ENCODE data around the gene HELT.

Gene HELT

GRCh38 chr4:185004562-185005218 lies 13.6 kb upstream of the HELT start:
- no peak for DNase-seq

GRCh38 chr4:185005219-185005819 lies 13.0 kb upstream of the HELT start:
- peak; percentile 19 for DNase-seq

- no peak for DNase-seq
Observed at GRCh38 chr4:185011408-185011807, 6.9 kb upstream of the HELT start.

- no peak for DNase-seq
Observed at GRCh38 chr4:185013417-185014125, 4.7 kb upstream of the HELT start.

GRCh38 chr4:185015108-185015507 lies 3.2 kb upstream of the HELT start:
- DNase-seq = no peak

GRCh38 chr4:185016101-185016940 lies 2.0 kb upstream of the HELT start:
- no peak for DNase-seq

GRCh38 chr4:185016946-185017758 lies 1.1 kb upstream of the HELT start:
- DNase-seq = no peak

- no peak for DNase-seq
Observed at GRCh38 chr4:185018834-185019455, 655 bp downstream of the HELT start.

- DNase-seq = no peak
Observed at GRCh38 chr4:185019456-185020292, 1.4 kb downstream of the HELT start.

GRCh38 chr4:185020293-185020808 lies 2.1 kb downstream of the HELT start:
- DNase-seq = no peak

- no peak for DNase-seq
Observed at GRCh38 chr4:185020863-185021761, 2.8 kb downstream of the HELT start.

- DNase-seq = no peak
Observed at GRCh38 chr4:185023471-185023870, 5.2 kb downstream of the HELT start.

GRCh38 chr4:185028625-185029024 lies 10.3 kb downstream of the HELT start:
- DNase-seq = no peak

GRCh38 chr4:185031611-185032010 lies 13.3 kb downstream of the HELT start:
- DNase-seq = no peak

GRCh38 chr4:185033072-185033471 lies 14.8 kb downstream of the HELT start:
- DNase-seq = no peak

GRCh38 chr4:185033950-185034349 lies 15.7 kb downstream of the HELT start:
- DNase-seq = no peak

- no peak for DNase-seq
Observed at GRCh38 chr4:185035284-185035683, 17.0 kb downstream of the HELT start.

GRCh38 chr4:185036019-185036418 lies 17.7 kb downstream of the HELT start:
- no peak for DNase-seq

- no peak for DNase-seq
Observed at GRCh38 chr4:185036842-185037241, 18.6 kb downstream of the HELT start.

All from NCI-H446 treated with DMSO at 0.1 percent for 48 hours (cell line).